DMS114 treated with DMSO at 0.1 percent for 48 hours (cell line): Measurements from ENCODE around the gene CLDN24.

Source experiments
- DNase-seq: peaks from one replicate; lab custom pipeline; 2025; ENCODE audit not compliant: unreplicated experiment; lab: John Stamatoyannopoulos, UW

The CLDN24 gene

GRCh38 chr4:183285886-183286285 is 36.3 kb downstream of the CLDN24 start:
- DNase-seq: no peak

GRCh38 chr4:183284965-183285364 is 37.3 kb downstream of the CLDN24 start:
- no peak for DNase-seq

DNA sequence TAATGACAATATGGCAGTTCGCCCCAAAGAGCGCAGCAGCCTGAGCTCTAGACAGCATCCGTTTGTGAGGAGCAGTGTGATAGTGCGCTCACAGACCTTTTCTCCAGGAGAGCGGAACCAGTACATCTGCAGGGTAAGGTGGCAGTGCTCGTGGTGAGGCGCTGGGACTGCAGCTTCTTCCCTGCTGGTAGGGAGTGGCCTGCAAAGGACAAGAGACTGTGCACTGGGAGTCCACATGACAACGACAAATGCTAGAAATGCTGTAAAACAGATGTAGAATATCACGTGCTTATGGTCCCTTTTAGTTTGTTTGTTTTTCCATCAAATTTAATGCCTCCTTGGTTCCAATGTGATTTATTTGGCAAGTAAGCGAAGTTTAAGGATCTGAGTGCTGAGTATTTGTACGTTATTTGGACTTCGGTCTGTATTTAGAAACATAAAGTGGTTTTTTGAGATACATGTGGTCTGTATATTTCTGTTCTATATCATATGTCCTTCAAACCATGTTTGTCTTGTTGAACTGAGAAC is 37.9 kb downstream of the CLDN24 start:
- no peak for DNase-seq

DNA sequence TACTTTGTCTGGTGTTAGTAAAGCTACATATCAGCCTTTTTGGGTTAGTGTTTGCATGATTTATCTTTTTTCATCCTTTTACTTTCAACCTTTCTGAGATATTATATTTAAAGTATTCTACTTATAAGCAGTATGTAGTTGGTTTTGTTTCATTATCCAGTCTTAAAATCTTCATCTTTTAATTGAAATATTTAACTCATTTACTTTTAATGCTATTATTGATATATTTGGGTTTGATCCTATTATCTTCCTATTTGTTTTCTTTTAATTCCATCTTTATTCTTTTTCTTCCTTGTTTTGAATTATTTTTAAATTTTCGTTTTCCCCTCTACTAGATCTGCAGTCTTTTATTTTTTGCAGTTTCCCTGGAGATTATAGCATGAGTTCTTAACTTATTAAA is 46.1 kb downstream of the CLDN24 start:
- DNase-seq: no peak

GRCh38 chr4:183272384-183272783 is 49.8 kb downstream of the CLDN24 start:
- DNase-seq: no peak
